Calu3 (cell line): Measurements from ENCODE around the gene PLEKHM2. TPM values are rescaled to one million over a fixed set of nuclear protein-coding genes. Genes with fewer than 3 reads are reported as not detected.

Experiments
- BruUV-seq: library from RNA; stranded (reverse); fragments of 400-500 nt; replicated peaks from 2 replicates; lab custom pipeline; 2021; lab: Mats Ljungman, UMichigan
- CTCF ChIA-PET: fragments of 300-600 bp; sonication (Branson Sonifier 250); formaldehyde crosslinking; loops from one replicate; lab custom pipeline; 2022; ENCODE audit warnings: antibody characterized with exemption; lab: Charles Lee
- DNase-seq: peaks from one replicate; pipeline ENCODE4 v3.0.0; 2022
- H3K27ac Mint-ChIP-seq: one replicate; pipeline ENCODE4 v1.8.0; 2022; ENCODE audit warnings: mixed read lengths; ENCODE audit not compliant: unreplicated experiment
- H3K27me3 Mint-ChIP-seq: one replicate; pipeline ENCODE4 v1.8.0; 2022; ENCODE audit warnings: mixed read lengths; ENCODE audit not compliant: unreplicated experiment
- H3K36me3 Mint-ChIP-seq: one replicate; pipeline ENCODE4 v1.8.0; 2022; ENCODE audit warnings: mild to moderate bottlenecking, moderate library complexity, mixed read lengths; ENCODE audit not compliant: insufficient read depth, unreplicated experiment
- H3K4me1 Mint-ChIP-seq: one replicate; pipeline ENCODE4 v1.8.0; 2022; ENCODE audit warnings: mild to moderate bottlenecking, low read depth, mixed read lengths; ENCODE audit not compliant: unreplicated experiment
- H3K4me3 Mint-ChIP-seq: one replicate; pipeline ENCODE4 v1.8.0; 2022; ENCODE audit warnings: mild to moderate bottlenecking, low read depth, moderate library complexity, mixed read lengths; ENCODE audit not compliant: unreplicated experiment
- H3K9me3 Mint-ChIP-seq: one replicate; pipeline ENCODE4 v1.8.0; 2022; ENCODE audit warnings: low read depth, mixed read lengths; ENCODE audit not compliant: unreplicated experiment
- intact Hi-C: fragments of 100-400 bp; cut with micrococcal nuclease; formaldehyde crosslinking; loops from one replicate; pipeline ENCODE4 v1.10.0; 2022; ENCODE audit not compliant: unreplicated experiment
- total RNA-seq: library from RNA; stranded (reverse); gene quantifications from 2 replicates; pipeline ENCODE4 v1.2.3, GENCODE V29; 2022
- TF ChIP-seq, protein P1 (sequence below): fragments of 200-600 bp; IDR thresholded peaks from one replicate; pipeline ENCODE4 v1.8.0; 2022; ENCODE audit warnings: antibody characterized with exemption; ENCODE audit not compliant: unreplicated experiment

Gene PLEKHM2
- total RNA-seq, 1 experiment from 2014 or later = 30.4 TPM

DNA sequence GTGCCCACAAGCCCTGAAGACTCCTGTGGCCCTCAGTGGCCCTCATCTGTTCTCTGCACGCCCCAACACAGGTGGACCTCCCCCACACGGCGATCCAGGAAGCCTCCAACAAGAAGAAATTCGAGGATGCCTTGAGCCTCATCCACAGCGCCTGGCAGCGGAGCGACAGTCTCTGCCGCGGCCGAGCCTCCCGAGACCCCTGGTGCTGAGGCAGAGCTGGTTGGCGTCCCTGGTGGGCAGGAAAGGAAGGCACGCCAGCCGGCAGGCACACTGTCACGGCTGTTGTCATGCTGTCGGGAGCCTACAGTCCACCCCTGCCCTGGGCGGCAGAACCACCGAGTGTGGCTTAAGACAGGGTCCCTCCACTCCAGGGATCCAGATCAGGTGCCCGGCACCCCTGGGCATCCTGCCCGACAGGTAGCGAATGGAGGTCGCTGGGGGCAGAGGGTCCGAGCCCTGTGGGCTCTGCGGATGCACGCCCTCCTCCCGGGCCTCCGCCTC is 49.7 kb downstream of the PLEKHM2 start:
- CTCF ChIA-PET = no interaction called here
- TF ChIP-seq, protein P1, sequence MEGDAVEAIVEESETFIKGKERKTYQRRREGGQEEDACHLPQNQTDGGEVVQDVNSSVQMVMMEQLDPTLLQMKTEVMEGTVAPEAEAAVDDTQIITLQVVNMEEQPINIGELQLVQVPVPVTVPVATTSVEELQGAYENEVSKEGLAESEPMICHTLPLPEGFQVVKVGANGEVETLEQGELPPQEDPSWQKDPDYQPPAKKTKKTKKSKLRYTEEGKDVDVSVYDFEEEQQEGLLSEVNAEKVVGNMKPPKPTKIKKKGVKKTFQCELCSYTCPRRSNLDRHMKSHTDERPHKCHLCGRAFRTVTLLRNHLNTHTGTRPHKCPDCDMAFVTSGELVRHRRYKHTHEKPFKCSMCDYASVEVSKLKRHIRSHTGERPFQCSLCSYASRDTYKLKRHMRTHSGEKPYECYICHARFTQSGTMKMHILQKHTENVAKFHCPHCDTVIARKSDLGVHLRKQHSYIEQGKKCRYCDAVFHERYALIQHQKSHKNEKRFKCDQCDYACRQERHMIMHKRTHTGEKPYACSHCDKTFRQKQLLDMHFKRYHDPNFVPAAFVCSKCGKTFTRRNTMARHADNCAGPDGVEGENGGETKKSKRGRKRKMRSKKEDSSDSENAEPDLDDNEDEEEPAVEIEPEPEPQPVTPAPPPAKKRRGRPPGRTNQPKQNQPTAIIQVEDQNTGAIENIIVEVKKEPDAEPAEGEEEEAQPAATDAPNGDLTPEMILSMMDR = no peak
- no peaks in the 10 kb centered on the region for H3K9me3 Mint-ChIP-seq
- peaks cover 7% of the 10 kb centered on the region for H3K36me3 Mint-ChIP-seq
- BruUV-seq = no TSS peak
- no peak for DNase-seq
- no peak overlapping the region for H3K4me3 Mint-ChIP-seq
- no peaks in the 10 kb centered on the region for H3K27me3 Mint-ChIP-seq
- H3K27ac Mint-ChIP-seq = no peak overlapping the region
- H3K4me1 Mint-ChIP-seq = no peaks in the 10 kb centered on the region
- intact Hi-C loops = no loop called here

DNA sequence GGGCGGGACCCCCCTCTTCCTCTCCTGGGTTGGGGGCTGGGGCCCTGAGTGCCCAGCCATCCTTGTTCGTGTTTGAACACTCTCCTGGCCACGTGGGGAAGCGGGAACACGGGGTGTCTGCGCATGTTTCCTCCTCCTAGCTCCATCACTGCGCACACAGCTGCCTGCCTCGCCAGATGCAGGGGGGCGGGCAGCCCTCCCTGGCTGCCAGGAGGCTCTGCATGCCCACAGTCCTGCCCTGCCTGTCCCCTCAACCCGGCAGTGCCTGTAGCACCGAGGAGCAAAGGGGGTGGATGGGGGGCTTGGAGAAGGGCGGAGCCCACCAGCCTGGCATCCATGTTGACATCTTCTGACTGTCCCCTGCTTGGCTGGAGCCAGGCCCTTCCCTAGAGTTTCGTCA is 50.2 kb downstream of the PLEKHM2 start:
- H3K27me3 Mint-ChIP-seq = no peaks in the 10 kb centered on the region
- intact Hi-C loops = no loop called here
- no peak for DNase-seq
- TF ChIP-seq, protein P1 = no peak
- H3K4me1 Mint-ChIP-seq = no peaks in the 10 kb centered on the region
- H3K9me3 Mint-ChIP-seq = no peaks in the 10 kb centered on the region
- H3K4me3 Mint-ChIP-seq = no peak overlapping the region
- no peak overlapping the region for H3K27ac Mint-ChIP-seq
- BruUV-seq = no TSS peak
- CTCF ChIA-PET = interaction anchor here (1.2 kb wide), 1 partner anchor 37 kb away, joined by 11 read pairs; no protein-coding TSS in a partner anchor
- peaks cover 7% of the 10 kb centered on the region for H3K36me3 Mint-ChIP-seq

DNA sequence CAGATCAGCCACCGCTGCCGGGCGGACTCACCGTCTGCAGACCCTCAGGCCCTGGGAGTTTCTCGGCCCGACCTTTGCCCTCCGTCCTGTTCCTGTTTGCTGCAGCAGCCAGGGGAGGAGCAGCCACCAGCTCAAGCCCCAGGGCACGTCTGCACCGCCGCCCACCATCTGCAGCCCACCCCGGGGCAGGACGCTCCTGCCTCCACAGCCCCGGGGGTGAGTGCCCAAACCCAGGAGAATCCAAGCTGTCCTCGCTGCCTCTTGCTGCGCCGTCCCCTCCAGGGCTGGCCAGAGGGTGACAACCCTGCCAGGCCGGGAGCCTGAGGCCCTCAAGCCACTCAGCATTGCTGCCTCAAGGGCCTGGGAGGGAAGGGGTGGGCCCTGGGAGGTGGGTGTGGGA is 50.8 kb downstream of the PLEKHM2 start:
- Mint-ChIP-seq H3K9me3 (no peaks in the 10 kb centered on the region), H3K36me3 (peaks cover 7% of the 10 kb centered on the region), H3K4me1 (no peaks in the 10 kb centered on the region), H3K27ac (no peak overlapping the region), H3K27me3 (no peaks in the 10 kb centered on the region), H3K4me3 (no peak overlapping the region)
- TF ChIP-seq, protein P1 = no peak
- intact Hi-C loops = no loop called here
- CTCF ChIA-PET = interaction anchor here (1.2 kb wide), 1 partner anchor 38 kb away, joined by 11 read pairs; no protein-coding TSS in a partner anchor
- no TSS peak for BruUV-seq
- DNase-seq = no peak

DNA sequence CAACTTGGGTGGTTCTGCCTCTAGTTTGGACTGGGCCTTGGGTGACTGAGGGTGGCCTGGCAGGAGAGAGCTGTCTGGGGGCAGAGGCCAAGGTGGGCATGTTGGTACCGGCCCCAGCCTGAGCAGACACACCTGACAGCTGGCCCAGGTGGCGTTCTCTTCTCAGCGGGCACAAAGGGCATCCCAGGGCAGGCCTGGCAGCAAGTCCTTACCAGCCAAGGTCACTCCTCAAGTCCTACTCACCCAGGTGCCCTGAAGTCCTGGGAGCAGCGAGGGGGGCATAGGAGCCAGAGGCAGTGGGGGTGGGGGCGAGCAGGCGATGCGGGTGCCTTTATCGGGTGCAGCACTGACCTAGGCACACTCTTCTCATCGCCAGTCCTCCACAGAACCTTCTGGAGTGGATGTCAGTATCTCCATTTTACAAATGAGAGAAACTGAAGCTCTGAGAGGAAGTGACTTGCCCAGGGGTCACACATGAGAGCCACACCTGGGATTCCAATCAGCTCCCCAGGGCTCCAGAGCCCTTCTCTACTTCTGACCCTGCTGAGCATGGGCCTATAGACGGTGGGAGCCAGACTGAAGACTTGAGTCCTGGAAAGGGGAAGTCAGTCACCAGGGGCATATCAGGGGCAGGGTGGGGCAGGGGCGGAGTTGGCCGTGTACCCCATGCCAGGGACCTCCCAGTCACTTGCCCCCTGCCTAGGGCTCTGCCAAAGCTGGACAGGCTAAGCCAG is 51.4 kb downstream of the PLEKHM2 start:
- Mint-ChIP-seq H3K9me3 (no peaks in the 10 kb centered on the region), H3K36me3 (peaks cover 7% of the 10 kb centered on the region), H3K4me1 (no peaks in the 10 kb centered on the region), H3K27me3 (no peaks in the 10 kb centered on the region), H3K4me3 (no peak overlapping the region), H3K27ac (no peak overlapping the region)
- BruUV-seq = no TSS peak
- CTCF ChIA-PET = interaction anchor here (1.2 kb wide), 1 partner anchor 38 kb away, joined by 11 read pairs; no protein-coding TSS in a partner anchor
- TF ChIP-seq, protein P1 = no peak
- intact Hi-C loops = no loop called here
- DNase-seq = no peak
